Neural progenitor cell (in vitro differentiated cells): ENCODE results near the gene ZNF316. TPM values are rescaled to one million over a fixed set of nuclear protein-coding genes. Genes with fewer than 3 reads are reported as not detected.

Experiments used
- DNase-seq: peaks from one replicate; pipeline ENCODE4 v3.0.0-alpha.2; 2016; ENCODE audit warnings: low spot score
- H2AFZ ChIP-seq: fragments of 200-600 bp; sonication (generic); replicated peaks from 2 replicates; pipeline ENCODE4 v1.6.1; 2016; ENCODE audit warnings: antibody characterized with exemption
- H3F3A ChIP-seq: fragments of 200-600 bp; sonication (generic); 2 replicates; pipeline ENCODE4 v1.6.1; 2016; ENCODE audit warnings: antibody characterized with exemption, low read depth
- H3K27ac ChIP-seq: fragments of 200-600 bp; sonication (generic); 2 replicates; pipeline ENCODE4 v1.5.1; 2016; ENCODE audit warnings: mild to moderate bottlenecking
- H3K27me3 ChIP-seq: fragments of 200-600 bp; sonication (generic); 2 replicates; pipeline ENCODE4 v1.6.1; 2016; ENCODE audit warnings: mild to moderate bottlenecking, moderate library complexity
- H3K36me3 ChIP-seq: fragments of 200-600 bp; sonication (generic); 2 replicates; pipeline ENCODE4 v1.5.1; 2016
- H3K4me1 ChIP-seq: fragments of 200-600 bp; sonication (generic); 2 replicates; pipeline ENCODE4 v1.6.1; 2016; ENCODE audit warnings: mixed run types
- H3K4me2 ChIP-seq: fragments of 200-600 bp; sonication (generic); 2 replicates; pipeline ENCODE4 v1.6.1; 2016
- H3K4me3 ChIP-seq: fragments of 200-600 bp; sonication (generic); 2 replicates; pipeline ENCODE4 v1.5.1; 2016
- H3K79me2 ChIP-seq: fragments of 200-600 bp; sonication (generic); 2 replicates; pipeline ENCODE4 v1.6.1; 2016; ENCODE audit warnings: low read depth
- H3K9ac ChIP-seq: fragments of 200-600 bp; sonication (generic); 2 replicates; pipeline ENCODE4 v1.6.1; 2016
- H3K9me3 ChIP-seq: fragments of 200-600 bp; sonication (generic); 2 replicates; pipeline ENCODE4 v1.5.1; 2016; ENCODE audit warnings: low read depth
- H4K20me1 ChIP-seq: fragments of 200-600 bp; sonication (generic); 2 replicates; pipeline ENCODE4 v1.6.1; 2016; ENCODE audit warnings: low read depth
- H3K27ac Mint-ChIP-seq: 3 replicates; pipeline ENCODE4 v1.8.0; 2021; ENCODE audit warnings: mixed read lengths
- H3K27me3 Mint-ChIP-seq: 2 replicates; pipeline ENCODE4 v1.8.0; 2022; ENCODE audit warnings: low read depth, mild to moderate bottlenecking, inconsistent platforms, moderate library complexity, mixed read lengths; ENCODE audit not compliant: insufficient read depth
- H3K36me3 Mint-ChIP-seq: 3 replicates; pipeline ENCODE4 v1.8.0; 2021; ENCODE audit warnings: mixed read lengths
- H3K4me1 Mint-ChIP-seq: 3 replicates; pipeline ENCODE4 v1.8.0; 2021; ENCODE audit warnings: mixed read lengths
- H3K4me3 Mint-ChIP-seq: 3 replicates; pipeline ENCODE4 v1.8.0; 2021; ENCODE audit warnings: mild to moderate bottlenecking, moderate library complexity, mixed read lengths
- H3K9me3 Mint-ChIP-seq: 3 replicates; pipeline ENCODE4 v1.8.0; 2020; ENCODE audit warnings: mixed read lengths
- EZH2 ChIP-seq: fragments of 200-600 bp; sonication (generic); IDR thresholded peaks from 2 replicates; pipeline ENCODE4 v1.6.1; 2017; ENCODE audit warnings: antibody characterized with exemption, mild to moderate bottlenecking, moderate library complexity
- EZH2phosphoT487 ChIP-seq: fragments of 200-600 bp; sonication (generic); IDR thresholded peaks from 2 replicates; pipeline ENCODE4 v1.6.1; 2017; ENCODE audit warnings: antibody characterized with exemption
- total RNA-seq: library from RNA; depleted of rRNA; stranded (reverse); fragments of >200 nt; gene quantifications from 2 replicates; pipeline ENCODE4 v1.2.3, GENCODE V29; 2015; ENCODE audit warnings: low replicate concordance
- TF ChIP-seq, protein P1 (sequence below): fragments of 200-600 bp; sonication (generic); IDR thresholded peaks from 2 replicates; pipeline ENCODE4 v1.5.1; 2017; ENCODE audit warnings: antibody characterized with exemption, mild to moderate bottlenecking

ZNF316 gene
- total RNA-seq, 1 donor from 2014 or later: 2.2 TPM

DNA sequence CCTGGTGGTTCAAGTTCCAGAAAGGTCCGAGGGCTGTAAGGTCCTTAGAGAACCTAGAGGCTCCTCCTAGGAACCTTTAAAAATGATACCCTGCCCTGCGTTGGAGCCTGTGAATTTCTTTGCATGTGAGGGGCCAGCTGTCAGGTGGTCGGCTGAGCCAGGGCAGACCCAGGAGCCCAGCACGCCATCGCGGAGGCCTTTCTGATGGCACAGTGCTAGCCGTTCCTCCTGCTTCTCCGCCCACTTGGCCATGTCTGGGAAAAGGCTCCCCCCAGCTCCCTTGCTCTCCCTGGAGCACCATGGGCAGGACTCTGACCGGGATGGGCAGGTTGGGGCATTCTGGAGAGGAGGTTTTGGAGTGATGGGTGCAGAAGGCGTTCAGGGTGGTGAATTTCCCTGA, 7.6 kb downstream of the ZNF316 start:
- no peak for DNase-seq
- Histone ChIP-seq H4K20me1 (peaks cover 5% of the 10 kb centered on the region), H3K4me2 (no peak overlapping the region), H3K9me3 (no peaks in the 10 kb centered on the region), H3K4me1 (no peaks in the 10 kb centered on the region), H3K36me3 (no peaks in the 10 kb centered on the region), H3K4me3 (no peak overlapping the region), H3K27ac (no peak overlapping the region), H3K9ac (no peak overlapping the region), H2AFZ (no peak overlapping the region), H3F3A (no peaks in the 10 kb centered on the region), H3K27me3 (no peaks in the 10 kb centered on the region), H3K79me2 (no peaks in the 10 kb centered on the region)
- no peak overlapping the region for H3K4me3 Mint-ChIP-seq
- no peaks in the 10 kb centered on the region for H3K9me3 Mint-ChIP-seq
- peaks cover 19% of the 10 kb centered on the region for H3K36me3 Mint-ChIP-seq
- H3K27me3 Mint-ChIP-seq: peaks cover 2% of the 10 kb centered on the region
- peaks cover 5% of the 10 kb centered on the region for H3K4me1 Mint-ChIP-seq
- no peak overlapping the region for H3K27ac Mint-ChIP-seq
- TF ChIP-seq EZH2 (no peak), EZH2phosphoT487 (no peak)
- TF ChIP-seq, protein P1, sequence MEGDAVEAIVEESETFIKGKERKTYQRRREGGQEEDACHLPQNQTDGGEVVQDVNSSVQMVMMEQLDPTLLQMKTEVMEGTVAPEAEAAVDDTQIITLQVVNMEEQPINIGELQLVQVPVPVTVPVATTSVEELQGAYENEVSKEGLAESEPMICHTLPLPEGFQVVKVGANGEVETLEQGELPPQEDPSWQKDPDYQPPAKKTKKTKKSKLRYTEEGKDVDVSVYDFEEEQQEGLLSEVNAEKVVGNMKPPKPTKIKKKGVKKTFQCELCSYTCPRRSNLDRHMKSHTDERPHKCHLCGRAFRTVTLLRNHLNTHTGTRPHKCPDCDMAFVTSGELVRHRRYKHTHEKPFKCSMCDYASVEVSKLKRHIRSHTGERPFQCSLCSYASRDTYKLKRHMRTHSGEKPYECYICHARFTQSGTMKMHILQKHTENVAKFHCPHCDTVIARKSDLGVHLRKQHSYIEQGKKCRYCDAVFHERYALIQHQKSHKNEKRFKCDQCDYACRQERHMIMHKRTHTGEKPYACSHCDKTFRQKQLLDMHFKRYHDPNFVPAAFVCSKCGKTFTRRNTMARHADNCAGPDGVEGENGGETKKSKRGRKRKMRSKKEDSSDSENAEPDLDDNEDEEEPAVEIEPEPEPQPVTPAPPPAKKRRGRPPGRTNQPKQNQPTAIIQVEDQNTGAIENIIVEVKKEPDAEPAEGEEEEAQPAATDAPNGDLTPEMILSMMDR: no peak

DNA sequence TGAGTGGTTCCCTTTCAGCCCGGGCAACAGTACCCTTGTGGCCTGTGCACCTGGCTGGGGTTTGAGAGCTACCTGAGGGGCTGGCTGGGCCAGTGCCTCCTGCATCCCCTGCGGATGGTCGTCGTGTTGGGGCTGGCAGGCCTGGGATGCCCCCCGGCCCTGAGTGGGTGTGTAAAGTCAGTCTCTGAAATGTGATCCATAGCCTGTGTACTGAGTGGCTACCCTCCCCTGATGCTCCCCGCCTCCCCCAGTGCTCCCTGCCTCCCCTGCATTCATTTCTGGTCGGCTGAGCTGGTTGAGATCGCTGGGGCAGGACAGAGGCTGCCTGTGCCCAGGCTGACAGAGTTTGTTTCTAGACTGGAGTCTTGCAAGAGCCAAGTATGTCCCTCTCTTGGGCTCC, 9.3 kb downstream of the ZNF316 start:
- Mint-ChIP-seq H3K27me3 (peaks cover 13% of the 10 kb centered on the region), H3K4me1 (no peaks in the 10 kb centered on the region), H3K4me3 (no peak overlapping the region), H3K36me3 (peaks cover 27% of the 10 kb centered on the region), H3K9me3 (peaks cover 12% of the 10 kb centered on the region), H3K27ac (no peak overlapping the region)
- no peaks in the 10 kb centered on the region for H3F3A ChIP-seq
- TF ChIP-seq, protein P1: no peak
- TF ChIP-seq EZH2phosphoT487 (no peak), EZH2 (no peak)
- no peak overlapping the region for H3K9ac ChIP-seq
- no peaks in the 10 kb centered on the region for H3K36me3 ChIP-seq
- peaks cover 5% of the 10 kb centered on the region for H4K20me1 ChIP-seq
- no peak overlapping the region for H3K27ac ChIP-seq
- H3K4me2 ChIP-seq: no peak overlapping the region
- no peak overlapping the region for H3K4me3 ChIP-seq
- no peak for DNase-seq
- no peaks in the 10 kb centered on the region for H3K79me2 ChIP-seq
- no peaks in the 10 kb centered on the region for H3K9me3 ChIP-seq
- no peaks in the 10 kb centered on the region for H3K27me3 ChIP-seq
- H2AFZ ChIP-seq: no peak overlapping the region
- H3K4me1 ChIP-seq: no peaks in the 10 kb centered on the region

DNA sequence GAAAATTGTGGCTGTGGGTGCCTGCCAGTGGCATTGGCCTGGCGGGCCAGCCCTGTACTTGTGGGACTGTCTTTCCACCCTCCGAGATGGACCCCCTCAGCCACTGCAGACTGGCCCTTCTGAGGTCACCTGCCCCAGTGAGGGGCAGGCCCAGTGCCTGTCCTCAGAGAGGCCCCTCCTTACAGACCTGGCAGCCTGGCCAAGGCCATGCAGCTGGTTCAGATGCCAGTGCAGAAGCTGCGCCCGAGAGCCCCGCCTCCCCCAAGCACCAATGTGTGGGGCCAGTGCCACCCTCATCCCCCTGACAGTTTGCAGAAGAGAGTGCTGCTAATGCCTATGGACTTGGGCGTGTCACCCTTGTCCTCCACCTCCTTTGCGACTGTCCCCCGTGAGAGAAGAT, 10.0 kb downstream of the ZNF316 start:
- Mint-ChIP-seq H3K36me3 (peaks cover 25% of the 10 kb centered on the region), H3K27ac (no peak overlapping the region), H3K4me3 (no peak overlapping the region), H3K9me3 (peaks cover 14% of the 10 kb centered on the region), H3K4me1 (no peaks in the 10 kb centered on the region), H3K27me3 (peaks cover 15% of the 10 kb centered on the region)
- no peak overlapping the region for H3K27ac ChIP-seq
- H3K79me2 ChIP-seq: no peaks in the 10 kb centered on the region
- no peaks in the 10 kb centered on the region for H3K9me3 ChIP-seq
- TF ChIP-seq EZH2 (no peak), EZH2phosphoT487 (no peak)
- TF ChIP-seq, protein P1: no peak
- H3K27me3 ChIP-seq: no peaks in the 10 kb centered on the region
- H3K4me3 ChIP-seq: no peak overlapping the region
- H4K20me1 ChIP-seq: peaks cover 5% of the 10 kb centered on the region
- H3K4me2 ChIP-seq: no peak overlapping the region
- no peaks in the 10 kb centered on the region for H3K36me3 ChIP-seq
- no peak overlapping the region for H3K9ac ChIP-seq
- no peaks in the 10 kb centered on the region for H3F3A ChIP-seq
- H3K4me1 ChIP-seq: no peaks in the 10 kb centered on the region
- no peak overlapping the region for H2AFZ ChIP-seq
- no peak for DNase-seq
